Activated T-cell treated with anti-CD3 and anti-CD28 coated beads, Interleukin-2, amount 50 U/mL, for 48 hours (primary cell): ENCODE measurements around the gene TMTC1.
"Not testable (repeated sequence)": the region's sequence is repeated elsewhere in the genome, so short reads cannot be mapped to it uniquely, and the experiment has no call there.

ENCODE experiments used
- DNase-seq, 2 experiments: peaks; one replicate each; pipeline ENCODE4 v3.0.0-alpha.2; 2020

Gene TMTC1

GRCh38 chr12:29783773-29784666 lies at the start of gene TMTC1:
Gene TMTC1 (minus strand): TSS chr12:29783942. CDS start chr12:29783751, 191 bp downstream.
- peak; percentile 16 to 18 for DNase-seq

GRCh38 chr12:29831173-29831572 lies 47.4 kb upstream of the TMTC1 start:
- DNase-seq = no peak

GRCh38 chr12:29830391-29830790 lies 46.6 kb upstream of the TMTC1 start:
- DNase-seq = no peak

- DNase-seq = no peak
These were observed 35.3 kb upstream of the TMTC1 start for GRCh38 chr12:29818916-29819623.

GRCh38 chr12:29816874-29817725 lies 33.4 kb upstream of the TMTC1 start:
- no peak for DNase-seq

- not testable (repeated sequence) for DNase-seq
These were observed 26.0 kb upstream of the TMTC1 start for GRCh38 chr12:29809616-29810361.

GRCh38 chr12:29807129-29807528 lies 23.4 kb upstream of the TMTC1 start:
- DNase-seq = no peak

GRCh38 chr12:29804019-29804418 lies 20.3 kb upstream of the TMTC1 start:
- no peak for DNase-seq

GRCh38 chr12:29799591-29799990 lies 15.8 kb upstream of the TMTC1 start:
- no peak for DNase-seq

- DNase-seq = no peak
These were observed 14.0 kb upstream of the TMTC1 start for GRCh38 chr12:29797565-29798355.

GRCh38 chr12:29796823-29797263 lies 13.1 kb upstream of the TMTC1 start:
- no peak for DNase-seq

- no peak for DNase-seq
These were observed 12.0 kb upstream of the TMTC1 start for GRCh38 chr12:29795715-29796114.

- DNase-seq = no peak
These were observed 11.1 kb upstream of the TMTC1 start for GRCh38 chr12:29794862-29795261.

GRCh38 chr12:29792853-29793252 lies 9.1 kb upstream of the TMTC1 start:
- DNase-seq = no peak

- DNase-seq = no peak
These were observed 8.4 kb upstream of the TMTC1 start for GRCh38 chr12:29792132-29792531.

GRCh38 chr12:29782871-29783772 lies 620 bp downstream of the TMTC1 start:
- DNase-seq = peak; percentile 22 to 33

GRCh38 chr12:29782285-29782870 lies 1.4 kb downstream of the TMTC1 start:
- peak; percentile 19 to 23 for DNase-seq

- no peak for DNase-seq
These were observed 2.0 kb downstream of the TMTC1 start for GRCh38 chr12:29781705-29782266.

GRCh38 chr12:29781188-29781587 lies 2.6 kb downstream of the TMTC1 start:
- DNase-seq = no peak

- no peak for DNase-seq
These were observed 3.7 kb downstream of the TMTC1 start for GRCh38 chr12:29780084-29780483.
